Tibial artery (tissue), 4 donors: ENCODE data around the gene XRCC6.
"Not testable (repeated sequence)": the region's sequence is repeated elsewhere in the genome, so short reads cannot be mapped to it uniquely, and the experiment has no call there.

Experiments used
- DNase-seq, 2 donors: peaks; one replicate each; pipeline ENCODE4 v3.0.0-alpha.2; 2019
- H3K27ac ChIP-seq, 2 donors: fragments of 200-600 bp; sonication (generic) in 1 of 2; 1 replicate in 1 of 2; 2 replicates in 1 of 2; pipeline ENCODE4 v1.5.1; 2018 to 2019; ENCODE audit warnings: mild to moderate bottlenecking in 1 of 2
- H3K27me3 ChIP-seq, 2 donors: fragments of 200-600 bp; sonication (generic) in 1 of 2; one replicate each; pipeline versions ENCODE4 v1.5.1 to v1.6.0; 2016 to 2019
- H3K36me3 ChIP-seq, 3 donors: fragments of 200-600 bp; sonication (generic) in 2 of 3; one replicate each; pipeline ENCODE4 v1.5.1; 2016 to 2019; ENCODE audit warnings: mild to moderate bottlenecking in 2 of 3
- H3K4me1 ChIP-seq, 4 donors: fragments of 200-600 bp; sonication (generic) in 2 of 4; 1 replicate in 3 of 4; 2 replicates in 1 of 4; pipeline ENCODE4 v1.5.1; 2016 to 2019
- H3K4me3 ChIP-seq, 2 donors: fragments of 200-600 bp; sonication (generic) in 1 of 2; 1 replicate in 1 of 2; 2 replicates in 1 of 2; pipeline ENCODE4 v1.5.1; 2018 to 2019; ENCODE audit warnings: mild to moderate bottlenecking in 2 of 2
- H3K9me3 ChIP-seq, 3 donors: fragments of 200-600 bp; sonication (generic) in 1 of 3; one replicate each; pipeline ENCODE4 v1.5.1; 2016 to 2019
- CTCF ChIP-seq, 2 experiments: fragments of 200-600 bp in 1 of 2; fragments of 450-650 bp in 1 of 2; IDR thresholded peaks; one replicate each; pipeline ENCODE4 v1.5.1; 2017 to 2019; ENCODE audit warnings: antibody characterized with exemption in 2 of 2, mild to moderate bottlenecking in 1 of 2, moderate library complexity in 1 of 2
- intact Hi-C: fragments of 100-400 bp; cut with DNase I; formaldehyde crosslinking; loops from one replicate; pipeline ENCODE4 v1.15.0; 2023; ENCODE audit warnings: low total_unique reads

Gene XRCC6

GRCh38 chr22:41661088-41661487 lies 40.0 kb downstream of the XRCC6 start:
- H3K36me3 ChIP-seq: peaks cover 81 to 96% (median 90%) of the 10 kb centered on the region in 3 donors
- no peaks in the 10 kb centered on the region for H3K27me3 ChIP-seq
- H3K4me3 ChIP-seq: no peak overlapping the region
- no peaks in the 10 kb centered on the region for H3K9me3 ChIP-seq
- no peak overlapping the region for H3K27ac ChIP-seq
- peak in 1 of 2 donors; percentile 5 for DNase-seq
- intact Hi-C loops: no loop called here
- no peak for TF ChIP-seq CTCF (IDR thresholded peaks at IDR 0.05)
- H3K4me1 ChIP-seq: no peaks in the 10 kb centered on the region

GRCh38 chr22:41661713-41662112 lies 40.6 kb downstream of the XRCC6 start:
- Histone ChIP-seq H3K9me3 (no peaks in the 10 kb centered on the region), H3K4me1 (peaks cover 0 to 5% (median 0%) of the 10 kb centered on the region in 4 donors), H3K4me3 (no peak overlapping the region), H3K27ac (no peak overlapping the region), H3K36me3 (peaks cover 75 to 89% (median 84%) of the 10 kb centered on the region in 3 donors), H3K27me3 (no peaks in the 10 kb centered on the region)
- DNase-seq: no peak
- TF ChIP-seq CTCF (IDR thresholded peaks at IDR 0.05): no peak
- intact Hi-C loops: no loop called here

GRCh38 chr22:41663594-41663993 lies 42.5 kb downstream of the XRCC6 start:
- peaks cover 58 to 71% (median 65%) of the 10 kb centered on the region in 3 donors for H3K36me3 ChIP-seq
- peak in 1 of 2 donors; percentile 29 for DNase-seq

GRCh38 chr22:41664490-41664889 lies 43.4 kb downstream of the XRCC6 start:
- peaks cover 0 to 14% (median 5%) of the 10 kb centered on the region in 4 donors for H3K4me1 ChIP-seq
- H3K36me3 ChIP-seq: peaks cover 51 to 62% (median 56%) of the 10 kb centered on the region in 3 donors
- DNase-seq: no peak
- H3K27ac ChIP-seq: no peak overlapping the region
- TF ChIP-seq CTCF (IDR thresholded peaks at IDR 0.05): no peak
- no peaks in the 10 kb centered on the region for H3K27me3 ChIP-seq
- intact Hi-C loops: no loop called here
- no peaks in the 10 kb centered on the region for H3K9me3 ChIP-seq
- H3K4me3 ChIP-seq: no peak overlapping the region

More at GRCh38 chr22:41663594-41663993, 42.5 kb downstream of the XRCC6 start:
- H3K27me3 ChIP-seq, intact Hi-C loops, H3K27ac ChIP-seq, H3K9me3 ChIP-seq, H3K4me3 ChIP-seq: not testable (repeated sequence)
- peaks cover 0 to 14% (median 5%) of the 10 kb centered on the region in 4 donors for H3K4me1 ChIP-seq

- Histone ChIP-seq H3K27ac (no peak overlapping the region), H3K4me3 (no peak overlapping the region), H3K9me3 (no peaks in the 10 kb centered on the region), H3K36me3 (peaks cover 46 to 57% (median 52%) of the 10 kb centered on the region in 3 donors), H3K4me1 (peaks cover 0 to 14% (median 5%) of the 10 kb centered on the region in 4 donors), H3K27me3 (no peaks in the 10 kb centered on the region)
- peak in 1 of 2 donors; percentile 27 for DNase-seq
- no peak for TF ChIP-seq CTCF (IDR thresholded peaks at IDR 0.05)
- intact Hi-C loops: no loop called here
Measured at GRCh38 chr22:41664951-41665350, 43.9 kb downstream of the XRCC6 start.

GRCh38 chr22:41668971-41669911 lies 48.1 kb downstream of the XRCC6 start:
- H3K27ac ChIP-seq: no peak overlapping the region
- no peaks in the 10 kb centered on the region for H3K9me3 ChIP-seq
- intact Hi-C loops: no loop called here
- peaks cover 0 to 14% (median 5%) of the 10 kb centered on the region in 4 donors for H3K4me1 ChIP-seq
- peak in 1 of 2 donors; percentile 55 for DNase-seq
- H3K27me3 ChIP-seq: no peaks in the 10 kb centered on the region
- H3K36me3 ChIP-seq: peaks cover 4 to 35% (median 19%) of the 10 kb centered on the region in 3 donors
- TF ChIP-seq CTCF (IDR thresholded peaks at IDR 0.05): no peak
- no peak overlapping the region for H3K4me3 ChIP-seq

GRCh38 chr22:41672096-41672495 lies 51.0 kb downstream of the XRCC6 start:
- intact Hi-C loops, DNase-seq: not testable (repeated sequence)

More at GRCh38 chr22:41672096-41672495, 51.0 kb downstream of the XRCC6 start:
- H3K9me3 ChIP-seq, H3K27me3 ChIP-seq, H3K4me1 ChIP-seq, H3K27ac ChIP-seq, H3K4me3 ChIP-seq: not testable (repeated sequence)
- peaks cover 5 to 41% (median 23%) of the 10 kb centered on the region in 3 donors for H3K36me3 ChIP-seq
